T-helper 17 cell (primary cell): ENCODE measurements around the gene HDC. TPM values are rescaled to one million over a fixed set of nuclear protein-coding genes. Genes with fewer than 3 reads are reported as not detected.

Experiments used
- ATAC-seq: fragments of 150-1000 bp; cut with Tn5 transposase; 2 replicates; pipeline ENCODE4 v1.10.0; 2021; ENCODE audit warnings: mild to moderate bottlenecking, moderate library complexity
- DNase-seq, 3 donors: peaks; one replicate each; pipeline versions ENCODE4 v3.0.0 to v3.0.0-alpha.2; 2020 to 2021
- H3K9me3 ChIP-seq: one replicate; pipeline ENCODE4 v1.7.0; 2013; ENCODE audit warnings: low read length, mild to moderate bottlenecking; ENCODE audit not compliant: control insufficient read depth, poor library complexity, severe bottlenecking
- H3K27ac Mint-ChIP-seq: one replicate; pipeline ENCODE4 v1.8.0; 2022; ENCODE audit warnings: mild to moderate bottlenecking, moderate library complexity, mixed read lengths
- H3K27me3 Mint-ChIP-seq: one replicate; pipeline ENCODE4 v1.8.0; 2022; ENCODE audit warnings: mixed read lengths
- H3K36me3 Mint-ChIP-seq: one replicate; pipeline ENCODE4 v1.8.0; 2022; ENCODE audit warnings: low read depth, mixed read lengths
- H3K4me1 Mint-ChIP-seq: one replicate; pipeline ENCODE4 v1.8.0; 2022; ENCODE audit warnings: mild to moderate bottlenecking, mixed read lengths
- H3K4me3 Mint-ChIP-seq: one replicate; pipeline ENCODE4 v1.8.0; 2022; ENCODE audit warnings: mild to moderate bottlenecking, moderate library complexity, mixed read lengths
- total RNA-seq, 4 donors: library from RNA in 2 of 4; stranded (reverse) in 2 of 4; gene quantifications; one replicate each; pipeline ENCODE4 v1.2.3 and lab custom pipeline; 2022 to 2026

Gene HDC
- total RNA-seq, 2 donors from 2014 or later = 3.5 to 8.1 TPM

- H3K9me3 ChIP-seq = no peaks in the 10 kb centered on the region
- H3K4me1 Mint-ChIP-seq = peaks cover 7% of the 10 kb centered on the region
- H3K36me3 Mint-ChIP-seq = no peaks in the 10 kb centered on the region
- H3K4me3 Mint-ChIP-seq = no peak overlapping the region
- no peak for ATAC-seq
- H3K27me3 Mint-ChIP-seq = peaks cover 20% of the 10 kb centered on the region
- no peak for DNase-seq
- no peak overlapping the region for H3K27ac Mint-ChIP-seq
These were observed 15.8 kb downstream of the HDC start for GRCh38 chr15:50249704-50250103.

GRCh38 chr15:50248994-50249582, 16.4 kb downstream of the HDC start:
- no peak for ATAC-seq

GRCh38 chr15:50247819-50248655, 17.5 kb downstream of the HDC start:
- DNase-seq (no peak), ATAC-seq (peak; percentile 92)
- H3K27me3 Mint-ChIP-seq = peaks cover 20% of the 10 kb centered on the region
- H3K27ac Mint-ChIP-seq = peak overlapping the region; percentile 94
- H3K4me3 Mint-ChIP-seq = peak overlapping the region; percentile 81
- H3K9me3 ChIP-seq = no peaks in the 10 kb centered on the region
- H3K36me3 Mint-ChIP-seq = no peaks in the 10 kb centered on the region
- H3K4me1 Mint-ChIP-seq = peaks cover 7% of the 10 kb centered on the region

More at GRCh38 chr15:50248994-50249582, 16.4 kb downstream of the HDC start:
- peaks cover 7% of the 10 kb centered on the region for H3K4me1 Mint-ChIP-seq
- no peak overlapping the region for H3K4me3 Mint-ChIP-seq
- peaks cover 20% of the 10 kb centered on the region for H3K27me3 Mint-ChIP-seq
- H3K27ac Mint-ChIP-seq = peak overlapping the region; percentile 94
- H3K9me3 ChIP-seq = no peaks in the 10 kb centered on the region
- no peak for DNase-seq
- H3K36me3 Mint-ChIP-seq = no peaks in the 10 kb centered on the region

- peaks cover 14% of the 10 kb centered on the region for H3K27me3 Mint-ChIP-seq
- H3K4me3 Mint-ChIP-seq = peak overlapping the region; percentile 3
- peaks cover 7% of the 10 kb centered on the region for H3K4me1 Mint-ChIP-seq
- H3K36me3 Mint-ChIP-seq = no peaks in the 10 kb centered on the region
- DNase-seq (no peak), ATAC-seq (no peak)
- no peaks in the 10 kb centered on the region for H3K9me3 ChIP-seq
- no peak overlapping the region for H3K27ac Mint-ChIP-seq
These were observed 18.9 kb downstream of the HDC start for GRCh38 chr15:50246631-50247030.

- no peaks in the 10 kb centered on the region for H3K36me3 Mint-ChIP-seq
- H3K27me3 Mint-ChIP-seq = peaks cover 3% of the 10 kb centered on the region
- H3K4me3 Mint-ChIP-seq = no peak overlapping the region
- peaks cover 7% of the 10 kb centered on the region for H3K4me1 Mint-ChIP-seq
- H3K9me3 ChIP-seq = no peaks in the 10 kb centered on the region
- no peak for ATAC-seq
- no peak for DNase-seq
- no peak overlapping the region for H3K27ac Mint-ChIP-seq
These were observed 20.4 kb downstream of the HDC start for GRCh38 chr15:50244959-50245624.

GRCh38 chr15:50244153-50244552, 21.4 kb downstream of the HDC start:
- H3K27ac Mint-ChIP-seq = no peak overlapping the region
- DNase-seq (no peak), ATAC-seq (no peak)
- no peaks in the 10 kb centered on the region for H3K9me3 ChIP-seq
- no peaks in the 10 kb centered on the region for H3K27me3 Mint-ChIP-seq
- peaks cover 7% of the 10 kb centered on the region for H3K4me1 Mint-ChIP-seq
- no peak overlapping the region for H3K4me3 Mint-ChIP-seq
- H3K36me3 Mint-ChIP-seq = no peaks in the 10 kb centered on the region

GRCh38 chr15:50241684-50242450, 23.7 kb downstream of the HDC start:
- Mint-ChIP-seq H3K36me3 (no peaks in the 10 kb centered on the region), H3K27ac (no peak overlapping the region)
- no peak for ATAC-seq

GRCh38 chr15:50238255-50238654, 27.3 kb downstream of the HDC start:
- H3K27ac Mint-ChIP-seq = no peak overlapping the region

More at GRCh38 chr15:50241684-50242450, 23.7 kb downstream of the HDC start:
- H3K9me3 ChIP-seq = no peaks in the 10 kb centered on the region
- peaks cover under 1% of the 10 kb centered on the region for H3K4me1 Mint-ChIP-seq
- no peak overlapping the region for H3K4me3 Mint-ChIP-seq
- no peaks in the 10 kb centered on the region for H3K27me3 Mint-ChIP-seq
- no peak for DNase-seq

GRCh38 chr15:50236433-50236832, 29.1 kb downstream of the HDC start:
- H3K9me3 ChIP-seq = no peaks in the 10 kb centered on the region
- H3K27me3 Mint-ChIP-seq = no peaks in the 10 kb centered on the region
- H3K36me3 Mint-ChIP-seq = no peaks in the 10 kb centered on the region
- ATAC-seq (no peak), DNase-seq (no peak)
- no peaks in the 10 kb centered on the region for H3K4me1 Mint-ChIP-seq
- no peak overlapping the region for H3K27ac Mint-ChIP-seq
- no peak overlapping the region for H3K4me3 Mint-ChIP-seq

More at GRCh38 chr15:50238255-50238654, 27.3 kb downstream of the HDC start:
- H3K4me3 Mint-ChIP-seq = no peak overlapping the region
- no peaks in the 10 kb centered on the region for H3K4me1 Mint-ChIP-seq
- H3K9me3 ChIP-seq = no peaks in the 10 kb centered on the region
- ATAC-seq (no peak), DNase-seq (no peak)
- H3K36me3 Mint-ChIP-seq = no peaks in the 10 kb centered on the region
- H3K27me3 Mint-ChIP-seq = no peaks in the 10 kb centered on the region

GRCh38 chr15:50235794-50236193, 29.7 kb downstream of the HDC start:
- Mint-ChIP-seq H3K27ac (no peak overlapping the region), H3K36me3 (no peaks in the 10 kb centered on the region), H3K4me1 (no peaks in the 10 kb centered on the region), H3K4me3 (no peak overlapping the region), H3K27me3 (no peaks in the 10 kb centered on the region)
- H3K9me3 ChIP-seq = no peaks in the 10 kb centered on the region
- no peak for DNase-seq
- ATAC-seq = no peak

GRCh38 chr15:50234764-50235163, 30.8 kb downstream of the HDC start:
- no peak overlapping the region for H3K27ac Mint-ChIP-seq
- ATAC-seq (no peak), DNase-seq (no peak)
- H3K36me3 Mint-ChIP-seq = no peaks in the 10 kb centered on the region
- H3K4me3 Mint-ChIP-seq = no peak overlapping the region
- H3K27me3 Mint-ChIP-seq = no peaks in the 10 kb centered on the region
- no peaks in the 10 kb centered on the region for H3K4me1 Mint-ChIP-seq
- no peaks in the 10 kb centered on the region for H3K9me3 ChIP-seq

GRCh38 chr15:50233192-50233736, 32.3 kb downstream of the HDC start:
- DNase-seq = no peak
- Mint-ChIP-seq H3K4me3 (no peak overlapping the region), H3K4me1 (no peaks in the 10 kb centered on the region), H3K27me3 (no peaks in the 10 kb centered on the region), H3K27ac (no peak overlapping the region), H3K36me3 (no peaks in the 10 kb centered on the region)
- H3K9me3 ChIP-seq = no peaks in the 10 kb centered on the region
- no peak for ATAC-seq

GRCh38 chr15:50232791-50233190, 32.7 kb downstream of the HDC start:
- no peaks in the 10 kb centered on the region for H3K4me1 Mint-ChIP-seq
- H3K36me3 Mint-ChIP-seq = no peaks in the 10 kb centered on the region
- no peak for DNase-seq
- H3K4me3 Mint-ChIP-seq = no peak overlapping the region
- no peak overlapping the region for H3K27ac Mint-ChIP-seq
- no peak for ATAC-seq
- H3K27me3 Mint-ChIP-seq = no peaks in the 10 kb centered on the region
- H3K9me3 ChIP-seq = no peaks in the 10 kb centered on the region
